Thoracic aorta (tissue), 2 donors: ENCODE results near the gene ADRA2C. TPM values are rescaled to one million over a fixed set of nuclear protein-coding genes. Genes with fewer than 3 reads are reported as not detected.

Experiments
- ATAC-seq: fragments of 150-250 bp; one replicate; pipeline ENCODE4 v1.8.0; 2017; ENCODE audit warnings: low read depth; ENCODE audit not compliant: insufficient number of reproducible peaks, low FRiP score
- DNase-seq: peaks from one replicate; pipeline ENCODE4 v3.0.0-alpha.2; 2020; ENCODE audit warnings: low spot score
- H3K27ac ChIP-seq, 2 donors: fragments of 200-600 bp; sonication (generic); 1 replicate in 1 of 2; 2 replicates in 1 of 2; pipeline ENCODE4 v1.5.1; 2016; ENCODE audit warnings: mild to moderate bottlenecking in 2 of 2, moderate library complexity in 2 of 2
- H3K27me3 ChIP-seq: fragments of 200-600 bp; sonication (generic); replicated peaks from 2 replicates; pipeline ENCODE4 v1.6.0; 2016; ENCODE audit warnings: mild to moderate bottlenecking; ENCODE audit not compliant: insufficient read depth
- H3K36me3 ChIP-seq: fragments of 200-600 bp; sonication (generic); one replicate; pipeline ENCODE4 v1.5.1; 2016
- H3K4me1 ChIP-seq, 2 donors: fragments of 200-600 bp; sonication (generic); 1 replicate in 1 of 2; 2 replicates in 1 of 2; pipeline versions ENCODE4 v1.5.1 to v1.6.0; 2016; ENCODE audit warnings: low read depth in 2 of 2, mild to moderate bottlenecking in 1 of 2; ENCODE audit not compliant: control insufficient read depth in 1 of 2
- H3K4me3 ChIP-seq: fragments of 200-600 bp; sonication (generic); 2 replicates; pipeline ENCODE4 v1.5.1; 2016; ENCODE audit warnings: mild to moderate bottlenecking
- H3K9me3 ChIP-seq: fragments of 200-600 bp; sonication (generic); 2 replicates; pipeline ENCODE4 v1.5.1; 2016
- total RNA-seq, 2 donors: library from RNA; depleted of rRNA; stranded (reverse); fragments of >200 nt; gene quantifications; one replicate each; pipeline versions ENCODE4 v1.1.0 to v1.2.3, GENCODE V29; 2016
- TF ChIP-seq, protein P1 (sequence below): fragments of 200-600 bp; sonication (generic); IDR thresholded peaks from one replicate; pipeline ENCODE4 v1.5.1; 2019; ENCODE audit warnings: antibody characterized with exemption

ADRA2C gene
- total RNA-seq, 2 donors from 2014 or later, result 105 to 232 TPM

- Histone ChIP-seq H3K27ac (peak overlapping the region; percentile 85 to 88), H3K27me3 (no peaks in the 10 kb centered on the region), H3K4me1 (peaks cover 24 to 51% of the 10 kb centered on the region in 2 donors), H3K36me3 (no peaks in the 10 kb centered on the region), H3K9me3 (no peaks in the 10 kb centered on the region), H3K4me3 (no peak overlapping the region)
- TF ChIP-seq, protein P1, sequence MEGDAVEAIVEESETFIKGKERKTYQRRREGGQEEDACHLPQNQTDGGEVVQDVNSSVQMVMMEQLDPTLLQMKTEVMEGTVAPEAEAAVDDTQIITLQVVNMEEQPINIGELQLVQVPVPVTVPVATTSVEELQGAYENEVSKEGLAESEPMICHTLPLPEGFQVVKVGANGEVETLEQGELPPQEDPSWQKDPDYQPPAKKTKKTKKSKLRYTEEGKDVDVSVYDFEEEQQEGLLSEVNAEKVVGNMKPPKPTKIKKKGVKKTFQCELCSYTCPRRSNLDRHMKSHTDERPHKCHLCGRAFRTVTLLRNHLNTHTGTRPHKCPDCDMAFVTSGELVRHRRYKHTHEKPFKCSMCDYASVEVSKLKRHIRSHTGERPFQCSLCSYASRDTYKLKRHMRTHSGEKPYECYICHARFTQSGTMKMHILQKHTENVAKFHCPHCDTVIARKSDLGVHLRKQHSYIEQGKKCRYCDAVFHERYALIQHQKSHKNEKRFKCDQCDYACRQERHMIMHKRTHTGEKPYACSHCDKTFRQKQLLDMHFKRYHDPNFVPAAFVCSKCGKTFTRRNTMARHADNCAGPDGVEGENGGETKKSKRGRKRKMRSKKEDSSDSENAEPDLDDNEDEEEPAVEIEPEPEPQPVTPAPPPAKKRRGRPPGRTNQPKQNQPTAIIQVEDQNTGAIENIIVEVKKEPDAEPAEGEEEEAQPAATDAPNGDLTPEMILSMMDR, result no peak
- ATAC-seq (peak; percentile 81), DNase-seq (peak; percentile 28)
These were observed 36.9 kb upstream of the ADRA2C start for GRCh38 chr4:3729188-3729881.

- no peak for DNase-seq
- Histone ChIP-seq H3K9me3 (no peaks in the 10 kb centered on the region), H3K4me3 (no peak overlapping the region), H3K27me3 (no peaks in the 10 kb centered on the region), H3K27ac (peak overlapping the region; percentile 85 to 88), H3K4me1 (peaks cover 19 to 46% of the 10 kb centered on the region in 2 donors), H3K36me3 (no peaks in the 10 kb centered on the region)
- no peak for ATAC-seq
- TF ChIP-seq, protein P1, result no peak
These were observed 36.3 kb upstream of the ADRA2C start for GRCh38 chr4:3729882-3730226.

DNA sequence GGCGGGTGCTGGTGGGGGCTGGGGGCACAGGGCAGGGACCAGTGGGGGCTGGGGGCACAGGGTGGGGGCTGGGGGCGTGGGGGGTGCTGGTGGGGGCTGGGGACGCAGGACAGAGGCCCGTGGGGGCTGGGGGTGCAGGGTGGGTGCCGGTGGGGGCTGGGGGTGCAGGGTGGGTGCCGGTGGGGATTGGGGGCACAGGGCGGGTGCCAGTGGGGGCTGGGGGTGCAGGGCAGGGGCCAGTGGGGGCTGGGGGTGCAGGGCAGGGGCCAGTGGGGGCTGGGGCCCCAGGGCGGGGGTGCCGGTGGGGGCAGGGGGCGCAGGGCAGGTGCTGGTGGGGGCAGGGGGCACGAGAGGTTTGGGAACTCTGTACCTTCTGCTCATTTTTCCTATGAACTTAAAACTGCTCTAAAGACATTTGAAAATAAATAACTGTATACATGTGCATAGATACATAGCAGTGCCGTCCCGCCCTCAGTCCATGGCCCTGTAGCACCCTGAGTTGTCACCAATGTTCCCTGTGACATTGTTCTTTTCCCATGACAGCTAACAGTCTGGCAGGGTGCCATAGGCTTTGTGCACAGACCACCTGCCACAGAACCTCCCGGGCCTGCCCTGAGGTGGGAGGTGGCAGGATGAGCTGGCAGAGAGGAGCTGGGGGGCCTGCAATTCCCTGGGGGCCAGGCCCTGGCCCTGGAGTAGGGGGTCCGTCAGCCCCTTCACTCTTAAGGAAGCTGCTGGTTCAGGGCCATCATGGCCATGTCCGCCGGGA lies 35.6 kb upstream of the ADRA2C start:
- Histone ChIP-seq H3K9me3 (no peaks in the 10 kb centered on the region), H3K4me3 (no peak overlapping the region), H3K27ac (no peak overlapping the region), H3K4me1 (peaks cover 12 to 38% of the 10 kb centered on the region in 2 donors), H3K36me3 (no peaks in the 10 kb centered on the region), H3K27me3 (no peaks in the 10 kb centered on the region)
- ATAC-seq (no peak), DNase-seq (no peak)
- TF ChIP-seq, protein P1, result no peak

GRCh38 chr4:3732076-3733028 lies 33.8 kb upstream of the ADRA2C start:
- DNase-seq (no peak), ATAC-seq (no peak)
- Histone ChIP-seq H3K36me3 (no peaks in the 10 kb centered on the region), H3K27me3 (no peaks in the 10 kb centered on the region), H3K4me3 (no peak overlapping the region), H3K27ac (no peak overlapping the region), H3K9me3 (no peaks in the 10 kb centered on the region), H3K4me1 (peaks cover 11 to 27% of the 10 kb centered on the region in 2 donors)
- TF ChIP-seq, protein P1, result no peak
